ENCODE measurements around the gene ANK2.

ANK2 gene

GRCh38 chr4:113042502-113042901, 7.0 kb upstream of the ANK2 start:
- Histone ChIP-seq H3F3A (ENCODE audit: insufficient read depth, low read length) (no peaks in the 10 kb centered on the region), H2AFZ (ENCODE audit: low read length) (no peak overlapping the region), H3K9ac (ENCODE audit: low read length) (no peak overlapping the region), H4K20me1 (ENCODE audit: insufficient read depth, low read length) (no peaks in the 10 kb centered on the region), H3K4me3 (ENCODE audit: low read depth, low read length, poor library complexity, severe bottlenecking) (no peak overlapping the region), H3K9me2 (ENCODE audit: low read depth, low read length) (no peaks in the 10 kb centered on the region), H3K27me3 (ENCODE audit: insufficient read depth, low read length) (no peaks in the 10 kb centered on the region), H3K27ac (ENCODE audit: low read depth, low read length, poor library complexity, severe bottlenecking) (no peak overlapping the region), H3K4me2 (ENCODE audit: low read length) (no peak overlapping the region), H3K36me3 (ENCODE audit: insufficient read depth, low read length) (no peaks in the 10 kb centered on the region), H3K9me3 (ENCODE audit: low read length) (no peaks in the 10 kb centered on the region), H3K79me2 (ENCODE audit: insufficient read depth, low read length) (no peaks in the 10 kb centered on the region), H3K4me1 (ENCODE audit: insufficient read depth, low read length, severe bottlenecking) (no peaks in the 10 kb centered on the region)
- TF ChIP-seq EZH2 (IDR thresholded peaks at IDR 0.05; ENCODE audit: borderline replicate concordance, low read length) (no peak), CTCF (IDR thresholded peaks at IDR 0.05; ENCODE audit: low read length) (no peak)

GRCh38 chr4:113043591-113043990, 5.9 kb upstream of the ANK2 start:
- H3K9me3 ChIP-seq (ENCODE audit: low read length), result no peaks in the 10 kb centered on the region
- H3K79me2 ChIP-seq (ENCODE audit: insufficient read depth, low read length), result no peaks in the 10 kb centered on the region
- TF ChIP-seq CTCF (IDR thresholded peaks at IDR 0.05; ENCODE audit: low read length) (no peak), EZH2 (IDR thresholded peaks at IDR 0.05; ENCODE audit: borderline replicate concordance, low read length) (no peak)
- no peaks in the 10 kb centered on the region for H3F3A ChIP-seq (ENCODE audit: insufficient read depth, low read length)
- H3K9me2 ChIP-seq (ENCODE audit: low read depth, low read length), result no peaks in the 10 kb centered on the region
- no peaks in the 10 kb centered on the region for H3K36me3 ChIP-seq (ENCODE audit: insufficient read depth, low read length)
- no peak overlapping the region for H3K4me2 ChIP-seq (ENCODE audit: low read length)
- no peak overlapping the region for H3K27ac ChIP-seq (ENCODE audit: low read depth, low read length, poor library complexity, severe bottlenecking)
- H3K4me3 ChIP-seq (ENCODE audit: low read depth, low read length, poor library complexity, severe bottlenecking), result no peak overlapping the region
- no peaks in the 10 kb centered on the region for H3K4me1 ChIP-seq (ENCODE audit: insufficient read depth, low read length, severe bottlenecking)
- H2AFZ ChIP-seq (ENCODE audit: low read length), result no peak overlapping the region
- H4K20me1 ChIP-seq (ENCODE audit: insufficient read depth, low read length), result no peaks in the 10 kb centered on the region
- H3K9ac ChIP-seq (ENCODE audit: low read length), result no peak overlapping the region
- H3K27me3 ChIP-seq (ENCODE audit: insufficient read depth, low read length), result no peaks in the 10 kb centered on the region

- H3K27me3 ChIP-seq (ENCODE audit: insufficient read depth, low read length), result no peaks in the 10 kb centered on the region
- no peak overlapping the region for H3K27ac ChIP-seq (ENCODE audit: low read depth, low read length, poor library complexity, severe bottlenecking)
- H2AFZ ChIP-seq (ENCODE audit: low read length), result no peak overlapping the region
- no peaks in the 10 kb centered on the region for H3K79me2 ChIP-seq (ENCODE audit: insufficient read depth, low read length)
- H3K9ac ChIP-seq (ENCODE audit: low read length), result no peak overlapping the region
- no peaks in the 10 kb centered on the region for H3K36me3 ChIP-seq (ENCODE audit: insufficient read depth, low read length)
- H3K4me2 ChIP-seq (ENCODE audit: low read length), result no peak overlapping the region
- H3K9me3 ChIP-seq (ENCODE audit: low read length), result no peaks in the 10 kb centered on the region
- no peaks in the 10 kb centered on the region for H4K20me1 ChIP-seq (ENCODE audit: insufficient read depth, low read length)
- no peaks in the 10 kb centered on the region for H3F3A ChIP-seq (ENCODE audit: insufficient read depth, low read length)
- TF ChIP-seq EZH2 (IDR thresholded peaks at IDR 0.05; ENCODE audit: borderline replicate concordance, low read length) (no peak), CTCF (IDR thresholded peaks at IDR 0.05; ENCODE audit: low read length) (no peak)
- H3K4me1 ChIP-seq (ENCODE audit: insufficient read depth, low read length, severe bottlenecking), result no peaks in the 10 kb centered on the region
- no peaks in the 10 kb centered on the region for H3K9me2 ChIP-seq (ENCODE audit: low read depth, low read length)
- no peak overlapping the region for H3K4me3 ChIP-seq (ENCODE audit: low read depth, low read length, poor library complexity, severe bottlenecking)
These were observed 910 bp downstream of the ANK2 start for GRCh38 chr4:113050371-113050755.

Measured in OCI-LY1 (cell line).